Activated CD4-positive, alpha-beta T cell treated with anti-CD3 and anti-CD28 coated beads, Interleukin-2, amount 10 ng/mL, durations not matched to agents 24 days and 14 days (primary cell): Measurements from ENCODE around the gene LAMA4. TPM values are rescaled to one million over a fixed set of nuclear protein-coding genes. Genes with fewer than 3 reads are reported as not detected.
A peak's percentile ranks its signal among the peaks of the same experiment; 100 is the strongest.

Source experiments
- DNase-seq: peaks from one replicate; pipeline ENCODE4 v3.0.0; 2022
- H3K27ac Mint-ChIP-seq: one replicate; pipeline ENCODE4 v1.8.0; 2022; ENCODE audit warnings: mild to moderate bottlenecking, mixed read lengths
- H3K27me3 Mint-ChIP-seq: one replicate; pipeline ENCODE4 v1.8.0; 2022; ENCODE audit warnings: mixed read lengths
- H3K36me3 Mint-ChIP-seq: one replicate; pipeline ENCODE4 v1.8.0; 2022; ENCODE audit warnings: low read depth, mild to moderate bottlenecking, mixed read lengths
- H3K4me1 Mint-ChIP-seq: one replicate; pipeline ENCODE4 v1.8.0; 2021; ENCODE audit warnings: mixed read lengths
- H3K4me3 Mint-ChIP-seq: one replicate; pipeline ENCODE4 v1.8.0; 2022; ENCODE audit warnings: mild to moderate bottlenecking, moderate library complexity, mixed read lengths
- H3K9me3 Mint-ChIP-seq: one replicate; pipeline ENCODE4 v1.8.0; 2021; ENCODE audit warnings: mixed read lengths
- intact Hi-C: fragments of 100-400 bp; cut with micrococcal nuclease; formaldehyde crosslinking; loops from one replicate; pipeline ENCODE4 v1.15.1; 2023
- total RNA-seq: library from RNA; stranded (reverse); gene quantifications from 2 replicates; pipeline ENCODE4 v1.2.3, GENCODE V29; 2022

Gene LAMA4, protein sequence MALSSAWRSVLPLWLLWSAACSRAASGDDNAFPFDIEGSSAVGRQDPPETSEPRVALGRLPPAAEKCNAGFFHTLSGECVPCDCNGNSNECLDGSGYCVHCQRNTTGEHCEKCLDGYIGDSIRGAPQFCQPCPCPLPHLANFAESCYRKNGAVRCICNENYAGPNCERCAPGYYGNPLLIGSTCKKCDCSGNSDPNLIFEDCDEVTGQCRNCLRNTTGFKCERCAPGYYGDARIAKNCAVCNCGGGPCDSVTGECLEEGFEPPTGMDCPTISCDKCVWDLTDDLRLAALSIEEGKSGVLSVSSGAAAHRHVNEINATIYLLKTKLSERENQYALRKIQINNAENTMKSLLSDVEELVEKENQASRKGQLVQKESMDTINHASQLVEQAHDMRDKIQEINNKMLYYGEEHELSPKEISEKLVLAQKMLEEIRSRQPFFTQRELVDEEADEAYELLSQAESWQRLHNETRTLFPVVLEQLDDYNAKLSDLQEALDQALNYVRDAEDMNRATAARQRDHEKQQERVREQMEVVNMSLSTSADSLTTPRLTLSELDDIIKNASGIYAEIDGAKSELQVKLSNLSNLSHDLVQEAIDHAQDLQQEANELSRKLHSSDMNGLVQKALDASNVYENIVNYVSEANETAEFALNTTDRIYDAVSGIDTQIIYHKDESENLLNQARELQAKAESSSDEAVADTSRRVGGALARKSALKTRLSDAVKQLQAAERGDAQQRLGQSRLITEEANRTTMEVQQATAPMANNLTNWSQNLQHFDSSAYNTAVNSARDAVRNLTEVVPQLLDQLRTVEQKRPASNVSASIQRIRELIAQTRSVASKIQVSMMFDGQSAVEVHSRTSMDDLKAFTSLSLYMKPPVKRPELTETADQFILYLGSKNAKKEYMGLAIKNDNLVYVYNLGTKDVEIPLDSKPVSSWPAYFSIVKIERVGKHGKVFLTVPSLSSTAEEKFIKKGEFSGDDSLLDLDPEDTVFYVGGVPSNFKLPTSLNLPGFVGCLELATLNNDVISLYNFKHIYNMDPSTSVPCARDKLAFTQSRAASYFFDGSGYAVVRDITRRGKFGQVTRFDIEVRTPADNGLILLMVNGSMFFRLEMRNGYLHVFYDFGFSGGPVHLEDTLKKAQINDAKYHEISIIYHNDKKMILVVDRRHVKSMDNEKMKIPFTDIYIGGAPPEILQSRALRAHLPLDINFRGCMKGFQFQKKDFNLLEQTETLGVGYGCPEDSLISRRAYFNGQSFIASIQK (N-terminal part only)
- total RNA-seq, result not detected in 2 replicates

- peaks cover 64% of the 10 kb centered on the region for H3K27me3 Mint-ChIP-seq
- peak within 1 kb of the TSS; percentile 71 for H3K4me3 Mint-ChIP-seq
- peak; percentile 68 for DNase-seq
- intact Hi-C loops, result loop anchor here (5.0 kb wide), 1 partner anchor 57 kb away; no protein-coding TSS in a partner anchor
- H3K9me3 Mint-ChIP-seq, result no peaks in the 10 kb centered on the region
- peaks cover 12% of the 10 kb centered on the region for H3K4me1 Mint-ChIP-seq
- no peak within 1 kb of the TSS for H3K27ac Mint-ChIP-seq
- H3K36me3 Mint-ChIP-seq, result no peaks in the 10 kb centered on the region
These were observed at the start of gene LAMA4 for GRCh38 chr6:112253841-112254816. Gene LAMA4 (minus strand): TSS chr6:112254567. CDS start chr6:112254150, 417 bp downstream.

- intact Hi-C loops, result no loop called here
These were observed 47.9 kb upstream of the LAMA4 start for GRCh38 chr6:112302142-112302705.

DNA sequence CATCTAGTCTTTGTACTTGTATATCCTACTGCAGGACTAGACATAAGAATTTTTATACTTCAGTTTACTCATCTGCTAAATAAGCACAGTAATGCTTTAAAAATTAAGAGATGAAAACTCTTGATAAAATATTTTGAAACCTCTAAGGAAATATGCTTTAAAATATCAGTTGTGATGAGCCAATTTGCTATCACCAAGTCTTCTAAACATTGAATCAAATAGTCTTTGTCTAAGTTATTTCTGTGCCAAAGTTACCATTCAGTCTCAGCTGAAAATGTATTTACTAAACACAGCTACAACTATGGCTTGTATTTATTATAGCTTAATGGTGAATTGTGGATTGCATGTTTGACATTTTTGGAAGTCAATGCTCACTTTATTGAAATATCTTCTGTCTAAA is 46.5 kb upstream of the LAMA4 start:
- Mint-ChIP-seq H3K27ac (no peak overlapping the region), H3K9me3 (no peaks in the 10 kb centered on the region), H3K27me3 (peaks cover 60% of the 10 kb centered on the region), H3K36me3 (no peaks in the 10 kb centered on the region), H3K4me3 (no peak overlapping the region), H3K4me1 (no peaks in the 10 kb centered on the region)
- DNase-seq, result no peak
- intact Hi-C loops, result no loop called here

More at GRCh38 chr6:112302142-112302705, 47.9 kb upstream of the LAMA4 start:
- peaks cover 59% of the 10 kb centered on the region for H3K27me3 Mint-ChIP-seq
- DNase-seq, result no peak
- H3K9me3 Mint-ChIP-seq, result no peaks in the 10 kb centered on the region
- no peak overlapping the region for H3K27ac Mint-ChIP-seq
- H3K4me3 Mint-ChIP-seq, result no peak overlapping the region
- no peaks in the 10 kb centered on the region for H3K36me3 Mint-ChIP-seq
- no peaks in the 10 kb centered on the region for H3K4me1 Mint-ChIP-seq

GRCh38 chr6:112298816-112299281 is 44.5 kb upstream of the LAMA4 start:
- Mint-ChIP-seq H3K4me3 (no peak overlapping the region), H3K4me1 (no peaks in the 10 kb centered on the region), H3K36me3 (no peaks in the 10 kb centered on the region), H3K27ac (no peak overlapping the region), H3K27me3 (peaks cover 54% of the 10 kb centered on the region), H3K9me3 (no peaks in the 10 kb centered on the region)
- DNase-seq, result no peak
- intact Hi-C loops, result no loop called here

DNA sequence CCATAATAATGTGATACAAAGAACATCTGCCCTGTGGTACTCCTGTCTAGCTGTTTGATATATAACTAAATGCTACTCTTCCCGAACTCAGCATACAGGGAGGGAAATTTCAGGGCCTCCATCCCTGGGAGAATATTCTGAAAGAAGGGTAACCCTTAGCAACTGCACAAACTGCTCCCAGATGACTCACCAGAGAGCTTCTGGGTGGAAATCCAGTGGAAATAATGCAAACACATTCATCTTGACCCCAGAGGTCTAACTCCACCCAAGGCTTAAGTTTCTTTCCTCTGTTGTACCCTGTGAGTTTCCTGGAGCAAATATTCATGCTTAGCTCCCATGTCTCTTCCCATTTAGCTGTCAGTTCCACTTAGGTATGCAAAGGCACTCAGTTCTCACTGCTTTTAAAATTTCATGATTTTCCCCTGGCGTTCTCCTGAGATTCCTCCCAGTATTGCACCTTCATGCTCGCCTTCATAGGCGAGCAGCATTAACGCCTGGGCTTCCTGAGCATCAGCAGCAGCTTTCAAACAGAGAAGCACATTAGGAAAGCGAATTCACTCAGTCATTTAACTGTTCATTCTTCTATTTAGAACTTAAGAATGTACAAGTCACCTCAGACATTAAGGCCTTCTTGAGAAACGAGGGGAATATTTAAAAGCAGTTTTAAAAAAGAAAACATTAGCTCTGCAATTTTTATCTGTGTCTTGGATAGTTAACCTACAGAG is 43.8 kb upstream of the LAMA4 start:
- H3K27me3 Mint-ChIP-seq, result peaks cover 53% of the 10 kb centered on the region
- H3K9me3 Mint-ChIP-seq, result no peaks in the 10 kb centered on the region
- H3K27ac Mint-ChIP-seq, result no peak overlapping the region
- H3K4me1 Mint-ChIP-seq, result no peaks in the 10 kb centered on the region
- DNase-seq, result no peak
- H3K4me3 Mint-ChIP-seq, result no peak overlapping the region
- H3K36me3 Mint-ChIP-seq, result no peaks in the 10 kb centered on the region
- intact Hi-C loops, result no loop called here

DNA sequence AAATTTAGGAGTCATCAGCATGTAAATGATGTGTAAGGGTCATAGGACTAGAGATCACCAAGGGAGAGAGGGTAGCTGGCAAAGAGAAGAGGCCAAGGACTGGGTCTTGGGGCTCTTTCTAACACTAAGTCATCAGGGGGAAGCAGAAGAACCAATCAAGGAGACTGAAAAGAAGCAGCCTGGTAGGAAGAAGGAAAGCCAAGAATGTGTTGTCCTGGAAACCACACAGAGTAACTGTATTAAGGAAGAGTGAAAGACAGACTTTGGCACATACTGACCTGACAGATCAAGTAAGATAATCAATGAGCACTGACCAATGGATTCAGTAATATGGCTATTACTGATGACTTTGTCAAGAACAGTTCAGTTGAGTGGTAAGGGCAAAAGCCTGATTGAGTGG is 42.3 kb upstream of the LAMA4 start:
- intact Hi-C loops, result no loop called here
- no peaks in the 10 kb centered on the region for H3K36me3 Mint-ChIP-seq
- H3K4me3 Mint-ChIP-seq, result no peak overlapping the region
- H3K9me3 Mint-ChIP-seq, result no peaks in the 10 kb centered on the region
- no peaks in the 10 kb centered on the region for H3K4me1 Mint-ChIP-seq
- no peak for DNase-seq
- H3K27me3 Mint-ChIP-seq, result peaks cover 55% of the 10 kb centered on the region
- no peak overlapping the region for H3K27ac Mint-ChIP-seq

- intact Hi-C loops, result no loop called here
- no peak overlapping the region for H3K4me3 Mint-ChIP-seq
- no peaks in the 10 kb centered on the region for H3K4me1 Mint-ChIP-seq
- no peak overlapping the region for H3K27ac Mint-ChIP-seq
- H3K27me3 Mint-ChIP-seq, result peaks cover 56% of the 10 kb centered on the region
- no peaks in the 10 kb centered on the region for H3K36me3 Mint-ChIP-seq
- DNase-seq, result no peak
- H3K9me3 Mint-ChIP-seq, result no peaks in the 10 kb centered on the region
These were observed 41.8 kb upstream of the LAMA4 start for GRCh38 chr6:112296122-112296521.

- Mint-ChIP-seq H3K4me3 (no peak overlapping the region), H3K9me3 (peaks cover 3% of the 10 kb centered on the region), H3K27me3 (peaks cover 49% of the 10 kb centered on the region), H3K4me1 (peaks cover 11% of the 10 kb centered on the region), H3K36me3 (no peaks in the 10 kb centered on the region), H3K27ac (no peak overlapping the region)
- intact Hi-C loops, result no loop called here
- DNase-seq, result no peak
These were observed 36.9 kb upstream of the LAMA4 start for GRCh38 chr6:112291161-112291762.

DNA sequence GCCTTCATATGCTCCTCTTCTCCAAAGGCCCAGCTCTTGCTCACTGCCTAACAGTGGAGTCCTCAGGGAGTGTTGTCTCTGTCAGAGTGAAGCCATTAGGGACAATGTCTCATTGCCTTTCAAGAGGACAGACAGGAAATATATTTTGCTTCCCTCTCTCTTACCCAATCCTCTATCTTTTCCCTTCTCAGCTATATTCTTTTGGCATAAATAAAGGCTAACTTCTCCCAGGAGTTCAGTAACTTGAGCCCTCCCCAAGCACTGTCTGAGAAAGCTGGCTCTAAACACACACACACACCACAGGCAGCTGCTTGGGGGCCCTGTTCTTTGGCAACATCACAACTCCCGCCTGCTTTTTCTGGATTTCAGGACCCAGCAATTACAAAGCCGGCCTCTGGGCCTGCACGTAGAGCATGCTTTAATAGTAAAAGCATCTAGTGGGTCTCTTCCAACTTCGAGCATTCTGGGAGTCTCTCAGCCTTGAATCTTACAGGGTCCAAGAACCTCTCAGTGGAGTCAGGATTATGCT is 34.7 kb upstream of the LAMA4 start:
- DNase-seq, result no peak
- intact Hi-C loops, result no loop called here
- no peak overlapping the region for H3K27ac Mint-ChIP-seq
- H3K9me3 Mint-ChIP-seq, result peaks cover 3% of the 10 kb centered on the region
- H3K4me1 Mint-ChIP-seq, result peaks cover 19% of the 10 kb centered on the region
- H3K36me3 Mint-ChIP-seq, result no peaks in the 10 kb centered on the region
- H3K27me3 Mint-ChIP-seq, result peaks cover 38% of the 10 kb centered on the region
- no peak overlapping the region for H3K4me3 Mint-ChIP-seq

DNA sequence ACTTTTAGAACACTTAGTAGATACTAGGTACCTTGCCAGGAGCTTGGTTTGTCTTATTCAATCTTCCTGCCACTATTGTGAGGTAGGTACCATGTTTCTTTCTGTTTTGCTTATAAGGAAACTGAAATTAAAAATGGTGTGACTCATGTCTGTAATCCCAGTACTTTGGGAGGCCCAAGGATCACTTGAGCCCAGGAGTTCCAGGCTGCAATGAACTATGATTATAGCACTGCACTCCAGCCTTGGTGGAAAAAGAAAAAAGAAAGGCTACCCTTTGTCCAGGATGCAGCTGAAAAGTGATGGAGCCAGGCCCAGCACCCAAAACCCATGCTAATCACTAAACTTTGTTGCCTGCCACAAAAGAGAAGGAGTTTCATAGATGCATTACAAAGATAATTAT is 34.1 kb upstream of the LAMA4 start:
- H3K9me3 Mint-ChIP-seq, result peaks cover 3% of the 10 kb centered on the region
- H3K4me1 Mint-ChIP-seq, result peaks cover 19% of the 10 kb centered on the region
- intact Hi-C loops, result no loop called here
- no peaks in the 10 kb centered on the region for H3K36me3 Mint-ChIP-seq
- peak; percentile 58 for DNase-seq
- H3K27me3 Mint-ChIP-seq, result peaks cover 40% of the 10 kb centered on the region
- no peak overlapping the region for H3K4me3 Mint-ChIP-seq
- H3K27ac Mint-ChIP-seq, result no peak overlapping the region

DNA sequence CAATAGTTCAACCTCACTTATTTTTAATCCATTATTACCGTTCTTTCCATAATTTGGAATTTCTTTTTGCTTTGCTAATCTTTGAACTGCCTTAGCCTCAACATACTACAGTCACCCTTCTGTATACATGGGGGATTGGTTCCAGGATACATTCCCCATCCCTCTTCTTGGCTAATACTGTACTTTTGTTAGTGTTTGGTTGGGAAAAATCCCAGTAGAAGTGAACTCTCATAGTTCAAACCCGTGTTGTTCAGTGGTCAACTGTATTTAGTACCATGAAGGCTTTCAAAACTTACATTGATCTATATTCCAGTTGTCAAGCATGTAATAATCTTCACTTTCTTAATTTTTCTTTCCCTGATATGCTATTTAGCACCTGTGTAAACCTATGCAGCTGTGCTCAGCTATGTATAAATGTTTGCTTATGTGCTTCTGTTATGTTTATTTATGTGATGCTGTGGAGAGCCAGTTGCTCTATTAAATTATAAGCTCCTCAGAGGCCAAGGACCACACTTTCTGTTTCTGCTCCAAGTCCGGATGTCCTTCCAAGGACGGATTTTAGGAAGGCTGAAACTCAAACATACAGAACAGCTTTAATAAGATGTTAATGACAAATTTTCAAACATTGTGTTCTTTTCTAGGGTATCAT is 33.3 kb upstream of the LAMA4 start:
- H3K4me3 Mint-ChIP-seq, result no peak overlapping the region
- no peaks in the 10 kb centered on the region for H3K36me3 Mint-ChIP-seq
- no peak overlapping the region for H3K27ac Mint-ChIP-seq
- peaks cover 48% of the 10 kb centered on the region for H3K27me3 Mint-ChIP-seq
- peaks cover 19% of the 10 kb centered on the region for H3K4me1 Mint-ChIP-seq
- intact Hi-C loops, result no loop called here
- peaks cover 3% of the 10 kb centered on the region for H3K9me3 Mint-ChIP-seq
- no peak for DNase-seq
